Activated naive CD8-positive, alpha-beta T cell (primary cell): ENCODE data around the gene FARP1.

ENCODE experiments used
- H3K27ac Mint-ChIP-seq: one replicate; pipeline ENCODE4 v1.8.0; 2021; ENCODE audit warnings: mixed read lengths
- H3K27me3 Mint-ChIP-seq: one replicate; pipeline ENCODE4 v1.8.0; 2021; ENCODE audit warnings: mixed read lengths
- H3K36me3 Mint-ChIP-seq: one replicate; pipeline ENCODE4 v1.8.0; 2021; ENCODE audit warnings: mixed read lengths
- H3K4me1 Mint-ChIP-seq: one replicate; pipeline ENCODE4 v1.8.0; 2021; ENCODE audit warnings: low read depth, mixed read lengths
- H3K4me3 Mint-ChIP-seq: one replicate; pipeline ENCODE4 v1.8.0; 2021; ENCODE audit warnings: mild to moderate bottlenecking, mixed read lengths
- H3K9me3 Mint-ChIP-seq: one replicate; pipeline ENCODE4 v1.8.0; 2021; ENCODE audit warnings: low read depth, mixed read lengths

Gene FARP1

GRCh38 chr13:98394820-98395510 lies 252.1 kb downstream of the FARP1 start:
- no peak overlapping the region for H3K4me3 Mint-ChIP-seq
- no peaks in the 10 kb centered on the region for H3K4me1 Mint-ChIP-seq
- H3K27me3 Mint-ChIP-seq = peaks cover 1% of the 10 kb centered on the region
- no peaks in the 10 kb centered on the region for H3K9me3 Mint-ChIP-seq
- H3K36me3 Mint-ChIP-seq = no peaks in the 10 kb centered on the region
- no peak overlapping the region for H3K27ac Mint-ChIP-seq

DNA sequence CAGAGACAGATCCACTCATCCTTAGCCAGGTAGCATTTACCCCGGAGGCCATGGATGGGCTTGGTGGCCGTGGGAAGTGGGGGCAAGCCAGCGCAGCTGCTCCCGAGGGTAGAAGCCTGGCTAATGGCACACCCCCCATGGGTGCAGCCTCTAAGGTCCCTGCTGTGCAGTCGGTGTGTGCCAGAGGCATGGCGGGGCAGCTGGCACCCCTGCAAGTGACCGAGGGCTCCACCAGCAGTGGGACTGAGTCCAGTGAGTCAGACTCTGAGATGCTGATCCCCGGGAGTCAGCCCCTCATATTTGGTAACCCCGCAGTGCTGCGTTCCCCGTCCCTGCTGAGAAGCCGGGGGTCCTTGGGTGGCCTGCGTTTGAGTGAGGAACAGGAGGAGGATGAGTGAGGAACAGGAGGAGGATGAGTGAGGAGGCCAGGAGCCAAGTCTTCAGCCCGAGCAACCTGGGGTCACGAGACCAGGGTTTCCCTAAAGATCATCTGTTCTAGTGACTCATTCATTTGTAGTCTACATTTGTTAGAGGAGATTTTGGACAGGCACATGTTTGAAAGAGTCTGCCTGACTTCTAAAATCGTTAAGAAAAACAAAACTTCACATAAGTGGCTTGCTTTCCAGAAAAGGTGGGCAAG lies 253.3 kb downstream of the FARP1 start:
- Mint-ChIP-seq H3K4me3 (no peak overlapping the region), H3K9me3 (no peaks in the 10 kb centered on the region), H3K27ac (no peak overlapping the region), H3K4me1 (no peaks in the 10 kb centered on the region), H3K27me3 (peaks cover 1% of the 10 kb centered on the region), H3K36me3 (no peaks in the 10 kb centered on the region)

DNA sequence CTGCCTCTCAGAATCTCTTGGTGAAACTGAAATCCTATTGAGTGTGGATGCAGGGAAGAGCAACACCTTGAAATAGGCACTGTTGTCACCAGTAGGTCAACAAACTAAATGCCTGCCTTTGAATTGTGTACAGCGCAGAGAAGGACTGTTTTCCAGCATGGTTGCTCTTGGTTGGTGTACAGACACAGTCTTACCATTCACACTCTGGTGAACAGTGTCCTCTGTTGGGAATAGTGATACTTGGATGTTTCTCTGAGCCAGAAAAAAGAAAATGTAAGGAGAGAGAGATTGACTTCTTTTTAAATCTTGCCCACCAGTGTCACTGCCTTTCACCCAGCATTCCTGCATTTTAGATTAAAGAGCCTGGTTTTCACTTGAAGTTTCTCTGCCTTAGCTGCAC lies 254.3 kb downstream of the FARP1 start:
- Mint-ChIP-seq H3K36me3 (no peaks in the 10 kb centered on the region), H3K9me3 (no peaks in the 10 kb centered on the region), H3K4me3 (no peak overlapping the region), H3K4me1 (no peaks in the 10 kb centered on the region), H3K27ac (no peak overlapping the region), H3K27me3 (peaks cover 1% of the 10 kb centered on the region)

DNA sequence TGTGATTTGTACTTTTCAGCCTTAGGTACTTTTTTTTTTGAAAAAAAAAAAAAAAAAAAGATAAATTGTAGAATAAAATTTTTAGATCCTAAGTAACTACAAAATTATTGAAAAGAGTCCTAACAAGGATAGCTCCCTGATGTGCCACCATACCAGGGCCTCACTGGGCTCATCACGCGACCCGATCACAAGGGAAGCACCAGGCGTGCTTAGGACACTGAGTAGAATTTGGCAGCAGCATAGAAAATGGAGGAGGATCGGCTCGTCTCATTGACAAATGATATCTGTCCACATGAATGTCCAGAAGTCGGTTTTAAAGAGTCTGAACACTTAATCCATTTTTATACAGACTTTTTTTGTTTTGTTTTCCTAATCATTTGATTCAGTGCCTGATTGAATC lies 255.0 kb downstream of the FARP1 start:
- H3K36me3 Mint-ChIP-seq = no peaks in the 10 kb centered on the region
- H3K4me1 Mint-ChIP-seq = no peaks in the 10 kb centered on the region
- H3K4me3 Mint-ChIP-seq = no peak overlapping the region
- H3K9me3 Mint-ChIP-seq = no peaks in the 10 kb centered on the region
- no peak overlapping the region for H3K27ac Mint-ChIP-seq
- H3K27me3 Mint-ChIP-seq = peaks cover 1% of the 10 kb centered on the region

DNA sequence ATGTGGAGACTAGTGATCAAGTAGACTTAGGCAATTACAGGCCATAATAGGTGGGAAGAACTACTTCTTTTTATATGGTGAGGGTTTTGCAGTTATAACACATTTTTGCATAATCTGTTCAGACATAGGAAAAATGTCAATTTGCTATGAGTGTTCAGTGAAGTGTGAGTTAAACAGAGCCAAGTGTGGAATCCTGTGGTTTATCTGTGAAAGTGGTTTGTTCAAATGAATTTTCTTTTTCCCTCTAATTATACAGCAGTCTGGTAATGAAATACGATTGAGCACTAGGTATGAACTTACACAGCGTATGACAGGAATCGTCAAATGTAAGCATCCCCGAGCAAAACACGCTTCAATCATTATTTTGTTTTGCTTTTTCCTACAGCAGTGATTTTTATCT lies 255.7 kb downstream of the FARP1 start:
- Mint-ChIP-seq H3K4me1 (no peaks in the 10 kb centered on the region), H3K27me3 (peaks cover 1% of the 10 kb centered on the region), H3K9me3 (no peaks in the 10 kb centered on the region), H3K4me3 (no peak overlapping the region), H3K36me3 (no peaks in the 10 kb centered on the region), H3K27ac (no peak overlapping the region)

- H3K27ac Mint-ChIP-seq = no peak overlapping the region
Observed at GRCh38 chr13:98399756-98400155, 256.9 kb downstream of the FARP1 start.

DNA sequence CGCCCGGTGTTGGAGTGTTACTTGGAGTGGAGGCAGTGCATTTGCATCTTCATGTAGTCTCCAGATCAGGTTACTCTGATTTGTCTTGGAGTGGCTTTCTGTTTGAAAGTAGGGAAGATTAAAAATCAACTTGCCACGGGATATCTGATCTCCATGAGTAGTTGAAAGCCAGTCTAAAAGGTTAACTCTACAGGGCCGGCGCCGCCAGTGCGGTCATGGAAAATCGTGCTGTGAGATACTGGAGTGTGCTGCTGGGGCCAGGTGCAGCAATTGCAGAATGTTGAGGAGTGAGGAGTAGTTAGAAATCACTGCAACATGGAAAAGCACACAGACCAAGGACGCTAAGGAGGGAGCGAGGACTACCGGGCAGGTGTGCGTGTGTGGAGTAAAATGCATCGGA lies 259.0 kb downstream of the FARP1 start:
- no peak overlapping the region for H3K27ac Mint-ChIP-seq
- H3K4me3 Mint-ChIP-seq = no peak overlapping the region
- H3K9me3 Mint-ChIP-seq = no peaks in the 10 kb centered on the region
- H3K36me3 Mint-ChIP-seq = no peaks in the 10 kb centered on the region
- H3K4me1 Mint-ChIP-seq = no peaks in the 10 kb centered on the region
- peaks cover 1% of the 10 kb centered on the region for H3K27me3 Mint-ChIP-seq

More at GRCh38 chr13:98399756-98400155, 256.9 kb downstream of the FARP1 start:
- no peak overlapping the region for H3K4me3 Mint-ChIP-seq
- no peaks in the 10 kb centered on the region for H3K4me1 Mint-ChIP-seq
- peaks cover 1% of the 10 kb centered on the region for H3K27me3 Mint-ChIP-seq
- H3K9me3 Mint-ChIP-seq = no peaks in the 10 kb centered on the region
- H3K36me3 Mint-ChIP-seq = no peaks in the 10 kb centered on the region

- H3K27me3 Mint-ChIP-seq = no peaks in the 10 kb centered on the region
- no peaks in the 10 kb centered on the region for H3K9me3 Mint-ChIP-seq
- no peak overlapping the region for H3K4me3 Mint-ChIP-seq
- H3K27ac Mint-ChIP-seq = no peak overlapping the region
- no peaks in the 10 kb centered on the region for H3K4me1 Mint-ChIP-seq
- no peaks in the 10 kb centered on the region for H3K36me3 Mint-ChIP-seq
Observed at GRCh38 chr13:98403076-98403475, 260.2 kb downstream of the FARP1 start.

DNA sequence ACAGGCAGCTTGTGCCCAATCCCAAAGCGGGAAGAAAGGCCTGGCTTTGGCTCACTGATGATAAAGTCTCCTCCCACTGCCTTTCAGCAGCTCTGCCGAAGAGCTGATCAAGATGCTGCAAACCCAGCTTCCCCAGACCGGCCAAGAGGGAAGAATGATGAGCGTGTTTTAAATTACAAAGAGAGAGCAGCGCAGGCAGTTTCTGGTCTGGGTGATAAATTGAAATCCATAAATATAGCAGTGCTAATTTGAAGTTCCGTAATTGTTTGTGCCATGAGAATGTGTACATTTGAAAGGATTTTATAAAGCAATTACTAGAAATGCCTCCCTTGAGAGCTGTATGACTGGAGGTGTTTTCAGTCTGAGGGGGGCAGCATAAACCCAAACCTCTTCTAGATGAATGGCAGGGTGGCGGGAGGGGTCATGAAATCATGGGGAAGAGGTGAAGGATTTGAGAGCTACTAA lies 262.2 kb downstream of the FARP1 start:
- H3K9me3 Mint-ChIP-seq = no peaks in the 10 kb centered on the region
- H3K27me3 Mint-ChIP-seq = no peaks in the 10 kb centered on the region
- H3K4me3 Mint-ChIP-seq = no peak overlapping the region
- no peaks in the 10 kb centered on the region for H3K4me1 Mint-ChIP-seq
- no peaks in the 10 kb centered on the region for H3K36me3 Mint-ChIP-seq
- H3K27ac Mint-ChIP-seq = no peak overlapping the region

DNA sequence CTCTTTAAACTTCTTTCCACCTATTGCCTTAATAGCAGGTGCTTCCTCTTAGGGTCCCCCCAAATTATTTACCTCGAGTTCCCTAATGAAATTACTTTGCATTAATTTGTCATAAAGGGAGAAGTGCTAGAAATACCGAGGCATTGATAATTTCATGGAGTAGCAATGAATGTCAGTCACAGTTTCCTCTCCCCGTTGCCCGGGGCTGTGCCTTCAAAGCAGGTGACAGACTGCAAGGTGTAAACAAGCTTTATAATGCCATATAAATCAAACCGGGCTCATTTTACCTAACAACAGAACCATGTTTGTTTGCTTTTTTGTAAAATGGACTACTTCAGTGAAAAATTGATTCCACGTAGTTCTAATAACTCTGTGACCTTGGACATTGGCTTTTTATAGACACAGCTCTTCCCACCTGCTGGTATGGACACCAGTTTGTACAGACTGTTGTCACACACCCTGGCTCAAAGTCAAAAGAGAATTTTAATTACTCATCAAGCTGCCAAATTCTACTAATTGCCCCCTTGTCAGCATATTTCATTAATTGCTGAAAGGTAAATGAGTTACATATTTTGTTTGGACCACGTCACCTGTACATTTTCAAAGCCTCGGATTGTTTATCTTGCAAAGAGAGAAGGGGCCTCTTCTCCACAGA lies 262.9 kb downstream of the FARP1 start:
- H3K9me3 Mint-ChIP-seq = no peaks in the 10 kb centered on the region
- no peak overlapping the region for H3K4me3 Mint-ChIP-seq
- H3K4me1 Mint-ChIP-seq = no peaks in the 10 kb centered on the region
- H3K27ac Mint-ChIP-seq = no peak overlapping the region
- no peaks in the 10 kb centered on the region for H3K36me3 Mint-ChIP-seq
- no peaks in the 10 kb centered on the region for H3K27me3 Mint-ChIP-seq

DNA sequence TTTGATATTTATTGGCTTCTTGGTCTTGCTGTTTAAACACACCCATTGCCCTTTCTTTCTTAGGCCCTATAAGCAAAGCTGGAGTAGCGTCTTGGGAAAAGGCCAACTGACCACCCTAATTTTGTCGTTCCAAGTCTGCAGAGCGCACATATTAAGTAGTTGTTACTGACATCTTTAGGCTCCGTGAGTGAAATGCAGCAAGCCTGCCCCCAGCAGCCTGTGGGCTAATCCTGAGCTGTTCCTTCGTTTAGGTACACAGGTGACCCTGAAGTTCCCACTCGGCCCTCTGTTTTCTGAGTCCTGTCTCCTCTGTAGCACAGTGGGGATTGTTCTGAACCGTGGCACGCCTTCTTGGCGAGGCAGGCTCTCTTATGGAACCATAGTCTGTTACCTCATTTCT lies 263.5 kb downstream of the FARP1 start:
- no peaks in the 10 kb centered on the region for H3K36me3 Mint-ChIP-seq
- H3K4me3 Mint-ChIP-seq = no peak overlapping the region
- no peaks in the 10 kb centered on the region for H3K9me3 Mint-ChIP-seq
- H3K27ac Mint-ChIP-seq = no peak overlapping the region
- H3K27me3 Mint-ChIP-seq = no peaks in the 10 kb centered on the region
- no peaks in the 10 kb centered on the region for H3K4me1 Mint-ChIP-seq

DNA sequence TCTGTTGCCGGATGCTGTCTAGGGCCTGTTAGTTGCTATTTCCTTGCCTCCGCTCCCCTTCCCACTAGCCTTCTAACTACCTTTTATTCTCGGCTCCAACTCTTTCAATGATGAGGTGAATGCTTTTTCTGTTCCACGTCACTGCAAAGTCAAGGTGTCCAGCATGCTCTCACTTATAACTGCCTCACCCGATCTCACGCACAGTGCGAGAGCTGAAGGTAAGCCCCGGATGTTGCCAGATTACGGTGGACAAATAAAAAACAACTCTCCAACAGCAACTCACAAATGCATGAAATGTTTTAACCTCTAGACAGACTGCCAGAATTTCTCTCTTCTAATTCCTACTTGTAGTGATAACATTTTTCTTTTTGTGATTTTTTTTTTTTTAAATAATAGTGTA lies 264.1 kb downstream of the FARP1 start:
- Mint-ChIP-seq H3K4me1 (peaks cover 5% of the 10 kb centered on the region), H3K4me3 (no peak overlapping the region), H3K27me3 (no peaks in the 10 kb centered on the region), H3K36me3 (no peaks in the 10 kb centered on the region), H3K9me3 (no peaks in the 10 kb centered on the region), H3K27ac (no peak overlapping the region)

DNA sequence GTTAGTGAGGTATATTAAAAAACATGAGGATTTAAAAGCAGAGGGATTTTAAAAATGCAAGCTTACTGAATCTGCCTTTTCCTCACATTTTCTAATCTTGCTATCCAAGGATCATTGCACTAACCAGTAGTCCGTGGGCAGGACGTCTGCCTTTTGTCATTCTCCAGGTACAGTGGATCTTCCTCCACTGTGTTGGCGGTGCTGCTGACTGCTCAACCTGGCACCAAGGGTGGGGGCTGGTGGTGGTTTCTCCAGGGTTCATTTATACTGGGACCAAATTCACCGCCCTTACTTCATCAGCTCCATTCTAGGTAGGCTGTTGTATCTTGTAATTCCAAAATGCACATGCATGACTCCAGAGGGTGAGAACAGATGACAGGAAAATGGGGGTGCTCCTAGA lies 264.7 kb downstream of the FARP1 start:
- Mint-ChIP-seq H3K27ac (no peak overlapping the region), H3K9me3 (no peaks in the 10 kb centered on the region), H3K27me3 (no peaks in the 10 kb centered on the region), H3K4me1 (peaks cover 11% of the 10 kb centered on the region), H3K36me3 (no peaks in the 10 kb centered on the region), H3K4me3 (no peak overlapping the region)

DNA sequence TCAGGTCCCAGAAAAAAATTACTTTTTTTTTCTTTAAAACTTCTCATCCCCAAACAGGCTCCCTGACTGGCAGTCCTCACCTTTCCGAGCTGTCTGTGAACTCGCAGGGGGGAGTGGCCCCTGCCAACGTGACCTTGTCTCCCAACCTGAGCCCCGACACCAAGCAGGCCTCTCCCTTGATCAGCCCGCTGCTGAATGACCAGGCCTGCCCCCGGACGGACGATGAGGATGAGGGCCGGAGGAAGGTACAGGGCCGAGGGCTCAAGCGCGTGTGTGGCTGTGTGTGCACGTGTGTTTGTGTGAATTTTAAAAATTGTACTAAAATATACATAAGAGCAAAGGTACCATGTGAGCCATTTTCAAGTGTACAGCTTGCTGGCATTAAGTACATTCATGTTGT lies 266.4 kb downstream of the FARP1 start:
- Mint-ChIP-seq H3K27me3 (no peaks in the 10 kb centered on the region), H3K9me3 (no peaks in the 10 kb centered on the region), H3K36me3 (no peaks in the 10 kb centered on the region), H3K4me1 (peaks cover 12% of the 10 kb centered on the region), H3K27ac (no peak overlapping the region), H3K4me3 (no peak overlapping the region)

GRCh38 chr13:98410612-98411011 lies 267.7 kb downstream of the FARP1 start:
- Mint-ChIP-seq H3K4me1 (peaks cover 12% of the 10 kb centered on the region), H3K4me3 (no peak overlapping the region)

More at GRCh38 chr13:98410612-98411011, 267.7 kb downstream of the FARP1 start:
- Mint-ChIP-seq H3K27ac (no peak overlapping the region), H3K27me3 (no peaks in the 10 kb centered on the region), H3K9me3 (no peaks in the 10 kb centered on the region), H3K36me3 (no peaks in the 10 kb centered on the region)
